K562 (cell line): ENCODE data around the gene NDUFB10. TPM values are rescaled to one million over a fixed set of nuclear protein-coding genes. Genes with fewer than 3 reads are reported as not detected.

ENCODE experiments used
- KAT8 ChIP-seq: fragments of 450-650 bp; IDR thresholded peaks from 2 replicates; pipeline ENCODE4 v1.6.1; 2016; ENCODE audit warnings: low read depth, mild to moderate bottlenecking
- MCM3 ChIP-seq: fragments of 450-650 bp; IDR thresholded peaks from 2 replicates; pipeline ENCODE4 v1.6.1; 2016
- PYGO2 ChIP-seq: fragments of 450-650 bp; IDR thresholded peaks from 2 replicates; pipeline ENCODE4 v1.6.1; 2016; ENCODE audit warnings: mild to moderate bottlenecking, missing genetic modification characterization, moderate library complexity, missing compliant biosample characterization
- SIRT6 ChIP-seq: IDR thresholded peaks from one replicate; pipeline ENCODE4 v1.6.1; 2012; ENCODE audit warnings: low read depth, mild to moderate bottlenecking, control low read depth, inconsistent platforms, low read length, moderate library complexity
- SPI1 ChIP-seq: IDR thresholded peaks from 2 replicates; pipeline ENCODE4 v1.6.1; 2011; ENCODE audit warnings: low read depth, low read length, control low read depth, borderline replicate concordance
- XRCC3 ChIP-seq: fragments of 450-650 bp; IDR thresholded peaks from 2 replicates; pipeline ENCODE4 v1.6.1; 2017; ENCODE audit warnings: mild to moderate bottlenecking, moderate library complexity
- ZNF12 ChIP-seq: sonication (generic); formaldehyde crosslinking; IDR thresholded peaks from 2 replicates; pipeline ENCODE4 v1.4.0; 2020; ENCODE audit warnings: mild to moderate bottlenecking, missing genetic modification reagents
- polyA plus RNA-seq, 8 experiments: library from polyadenylated mRNA; depleted of rRNA in 4 of 8; stranded (reverse) in 5 of 8; unstranded in 3 of 8; fragments of >200 nt; fragmentation: Nextera tagmentation in 2 of 8; fragmentation: Illumina TruSeq in 1 of 8; extraction: Ambion mirVana in 2 of 8; extraction: Trizol in 1 of 8; gene quantifications; 2 replicates each; pipeline versions ENCODE4 v1.2.1 to v1.2.3, GENCODE V29; 2011 to 2014; ENCODE audit warnings: inconsistent platforms in 1 of 8, missing spikeins in 1 of 8
- total RNA-seq, 7 experiments: library from RNA; depleted of rRNA in 6 of 7; stranded (reverse); fragments of >200 nt in 6 of 7; fragmentation: Illumina TruSeq in 2 of 7; extraction: Trizol in 2 of 7; gene quantifications; 2 replicates each; pipeline versions ENCODE4 v1.2.1 to v1.2.3, GENCODE V29; 2011 to 2021; ENCODE audit warnings: low replicate concordance in 1 of 7
- TF ChIP-seq, protein P1 (sequence below): fragments of 450-650 bp; IDR thresholded peaks from 2 replicates; pipeline ENCODE4 v1.6.1; 2017; ENCODE audit warnings: antibody characterized with exemption
- TF ChIP-seq, protein P2 (sequence below), 2 experiments: fragments of 450-650 bp; IDR thresholded peaks; 2 replicates each; pipeline ENCODE4 v1.6.1; 2016; ENCODE audit warnings: mild to moderate bottlenecking in 2 of 2, borderline replicate concordance in 1 of 2, low read depth in 1 of 2, moderate library complexity in 1 of 2
- TF ChIP-seq, protein P3 (sequence below): fragments of 450-650 bp; formaldehyde crosslinking; IDR thresholded peaks from 2 replicates; pipeline ENCODE4 v1.4.0; 2022; ENCODE audit warnings: mild to moderate bottlenecking, moderate library complexity

NDUFB10 gene
- total and polyA plus RNA-seq, 9 of the 15 experiments (the other 6 are each of a cell fraction or from before 2014, with no cell fraction given), result 69.3 to 527 (median 161) TPM

DNA sequence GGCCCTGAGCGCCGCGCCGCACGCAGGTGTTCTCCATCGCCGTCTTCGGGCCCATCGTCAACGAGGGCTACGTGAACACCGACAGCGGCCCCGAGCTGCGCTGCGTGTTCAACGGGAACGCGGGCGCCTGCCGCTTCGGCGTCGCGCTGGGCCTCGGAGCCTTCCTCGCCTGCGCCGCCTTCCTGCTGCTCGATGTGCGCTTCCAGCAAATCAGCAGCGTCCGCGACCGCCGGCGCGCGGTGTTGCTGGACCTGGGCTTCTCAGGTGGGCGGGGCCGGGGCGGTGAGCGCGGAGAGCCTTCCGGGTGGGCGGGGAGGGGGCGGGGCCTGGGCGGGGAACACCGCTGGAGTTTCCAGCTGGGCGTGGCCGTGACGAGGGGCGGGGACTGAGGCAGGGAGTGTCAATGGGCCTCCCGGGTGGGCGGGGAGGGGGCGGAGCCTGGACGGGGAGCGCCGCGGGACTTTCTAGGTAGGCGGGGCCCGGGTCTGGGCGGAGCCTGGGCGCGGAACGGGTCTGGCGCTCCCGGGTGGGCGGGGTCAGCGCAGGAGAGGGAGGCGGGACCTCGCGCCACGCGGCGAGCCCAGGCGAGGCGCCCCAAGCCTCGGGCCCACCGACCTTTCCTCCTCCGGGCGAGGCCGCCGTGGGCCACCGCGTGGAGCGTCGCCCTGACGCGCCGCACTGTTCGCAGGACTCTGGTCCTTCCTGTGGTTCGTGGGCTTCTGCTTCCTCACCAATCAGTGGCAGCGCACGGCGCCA lies 32.8 kb downstream of the NDUFB10 start (continued):
- TF ChIP-seq, protein P1, sequence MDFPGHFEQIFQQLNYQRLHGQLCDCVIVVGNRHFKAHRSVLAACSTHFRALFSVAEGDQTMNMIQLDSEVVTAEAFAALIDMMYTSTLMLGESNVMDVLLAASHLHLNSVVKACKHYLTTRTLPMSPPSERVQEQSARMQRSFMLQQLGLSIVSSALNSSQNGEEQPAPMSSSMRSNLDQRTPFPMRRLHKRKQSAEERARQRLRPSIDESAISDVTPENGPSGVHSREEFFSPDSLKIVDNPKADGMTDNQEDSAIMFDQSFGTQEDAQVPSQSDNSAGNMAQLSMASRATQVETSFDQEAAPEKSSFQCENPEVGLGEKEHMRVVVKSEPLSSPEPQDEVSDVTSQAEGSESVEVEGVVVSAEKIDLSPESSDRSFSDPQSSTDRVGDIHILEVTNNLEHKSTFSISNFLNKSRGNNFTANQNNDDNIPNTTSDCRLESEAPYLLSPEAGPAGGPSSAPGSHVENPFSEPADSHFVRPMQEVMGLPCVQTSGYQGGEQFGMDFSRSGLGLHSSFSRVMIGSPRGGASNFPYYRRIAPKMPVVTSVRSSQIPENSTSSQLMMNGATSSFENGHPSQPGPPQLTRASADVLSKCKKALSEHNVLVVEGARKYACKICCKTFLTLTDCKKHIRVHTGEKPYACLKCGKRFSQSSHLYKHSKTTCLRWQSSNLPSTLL, result no peak
- TF ChIP-seq, protein P2, sequence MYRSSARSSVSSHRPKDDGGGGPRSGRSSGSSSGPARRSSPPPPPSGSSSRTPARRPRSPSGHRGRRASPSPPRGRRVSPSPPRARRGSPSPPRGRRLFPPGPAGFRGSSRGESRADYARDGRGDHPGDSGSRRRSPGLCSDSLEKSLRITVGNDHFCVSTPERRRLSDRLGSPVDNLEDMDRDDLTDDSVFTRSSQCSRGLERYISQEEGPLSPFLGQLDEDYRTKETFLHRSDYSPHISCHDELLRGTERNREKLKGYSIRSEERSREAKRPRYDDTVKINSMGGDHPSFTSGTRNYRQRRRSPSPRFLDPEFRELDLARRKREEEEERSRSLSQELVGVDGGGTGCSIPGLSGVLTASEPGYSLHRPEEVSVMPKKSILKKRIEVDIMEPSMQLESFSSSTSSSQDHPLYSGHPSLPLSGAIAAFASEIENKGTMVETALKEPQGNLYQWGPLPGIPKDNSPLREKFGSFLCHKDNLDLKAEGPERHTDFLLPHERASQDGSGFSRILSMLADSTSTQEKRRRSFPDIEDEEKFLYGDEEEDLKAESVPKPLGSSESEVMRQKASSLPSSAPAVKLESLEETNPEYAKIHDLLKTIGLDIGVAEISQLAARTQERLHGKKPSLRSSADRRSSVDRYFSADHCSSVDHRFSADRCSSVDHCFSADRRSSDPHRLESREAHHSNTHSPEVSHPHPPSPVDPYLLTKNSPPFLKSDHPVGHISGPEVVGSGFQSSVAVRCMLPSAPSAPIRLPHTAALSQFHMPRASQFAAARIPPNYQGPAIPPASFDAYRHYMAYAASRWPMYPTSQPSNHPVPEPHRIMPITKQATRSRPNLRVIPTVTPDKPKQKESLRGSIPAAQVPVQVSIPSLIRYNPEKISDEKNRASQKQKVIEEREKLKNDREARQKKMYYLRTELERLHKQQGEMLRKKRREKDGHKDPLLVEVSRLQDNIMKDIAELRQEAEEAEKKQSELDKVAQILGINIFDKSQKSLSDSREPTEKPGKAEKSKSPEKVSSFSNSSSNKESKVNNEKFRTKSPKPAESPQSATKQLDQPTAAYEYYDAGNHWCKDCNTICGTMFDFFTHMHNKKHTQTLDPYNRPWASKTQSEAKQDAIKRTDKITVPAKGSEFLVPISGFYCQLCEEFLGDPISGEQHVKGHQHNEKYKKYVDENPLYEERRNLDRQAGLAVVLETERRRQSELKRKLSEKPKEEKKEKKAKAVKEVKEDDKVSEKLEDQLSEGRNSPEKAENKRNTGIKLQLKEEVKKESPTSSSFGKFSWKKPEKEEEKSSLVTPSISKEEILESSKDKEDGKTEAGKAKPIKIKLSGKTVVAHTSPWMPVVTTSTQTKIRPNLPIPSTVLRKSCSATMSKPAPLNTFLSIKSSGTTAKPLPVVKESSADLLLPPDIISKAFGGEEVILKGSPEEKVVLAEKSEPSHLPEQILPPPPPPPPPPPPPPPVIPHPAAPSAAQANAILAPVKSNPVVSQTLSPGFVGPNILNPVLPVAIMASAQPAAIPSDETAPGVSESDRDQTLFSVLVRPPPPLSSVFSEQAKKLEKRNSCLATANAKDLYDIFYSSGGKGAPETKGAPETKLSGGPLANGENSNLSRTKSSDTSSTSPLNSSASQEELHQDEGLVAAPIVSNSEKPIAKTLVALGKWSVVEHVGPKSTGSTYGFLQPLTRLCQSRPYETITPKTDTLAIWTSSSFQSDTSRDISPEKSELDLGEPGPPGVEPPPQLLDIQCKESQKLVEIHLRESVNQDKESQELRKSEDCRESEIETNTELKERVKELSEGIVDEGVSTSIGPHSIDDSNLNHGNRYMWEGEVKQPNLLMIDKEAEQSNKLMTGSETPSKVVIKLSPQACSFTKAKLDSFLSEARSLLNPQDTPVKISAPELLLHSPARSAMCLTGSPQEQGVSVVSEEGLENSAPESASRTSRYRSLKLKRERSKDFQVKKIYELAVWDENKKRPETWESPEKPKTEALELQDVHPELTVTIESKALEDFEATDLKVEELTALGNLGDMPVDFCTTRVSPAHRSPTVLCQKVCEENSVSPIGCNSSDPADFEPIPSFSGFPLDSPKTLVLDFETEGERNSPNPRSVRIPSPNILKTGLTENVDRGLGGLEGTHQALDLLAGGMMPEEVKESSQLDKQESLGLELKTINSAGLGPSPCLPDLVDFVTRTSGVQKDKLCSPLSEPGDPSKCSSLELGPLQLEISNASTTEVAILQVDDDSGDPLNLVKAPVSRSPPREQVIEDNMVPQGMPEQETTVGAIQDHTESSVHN (IDR thresholded peaks at IDR 0.05; ENCODE audit: borderline replicate concordance in 1 of 2, low read depth in 1 of 2), result no peak
- TF ChIP-seq KAT8, result no peak
- TF ChIP-seq PYGO2 (tag), result no peak
- no peak for TF ChIP-seq SPI1
- TF ChIP-seq SIRT6, result no peak
- TF ChIP-seq ZNF12 (CRISPR knock-in tag), result no peak
- TF ChIP-seq, protein P3, sequence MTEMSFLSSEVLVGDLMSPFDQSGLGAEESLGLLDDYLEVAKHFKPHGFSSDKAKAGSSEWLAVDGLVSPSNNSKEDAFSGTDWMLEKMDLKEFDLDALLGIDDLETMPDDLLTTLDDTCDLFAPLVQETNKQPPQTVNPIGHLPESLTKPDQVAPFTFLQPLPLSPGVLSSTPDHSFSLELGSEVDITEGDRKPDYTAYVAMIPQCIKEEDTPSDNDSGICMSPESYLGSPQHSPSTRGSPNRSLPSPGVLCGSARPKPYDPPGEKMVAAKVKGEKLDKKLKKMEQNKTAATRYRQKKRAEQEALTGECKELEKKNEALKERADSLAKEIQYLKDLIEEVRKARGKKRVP, result no peak
- TF ChIP-seq MCM3, result no peak
- TF ChIP-seq XRCC3, result no peak
